ENCODE data around the gene SEC61A2.

GRCh38 chr10:12205082-12205481 lies 75.6 kb downstream of the SEC61A2 start:
- no peak for TF ChIP-seq EZH2phosphoT487 (IDR thresholded peaks at IDR 0.05; ENCODE audit: insufficient read depth, low read depth)
- no peak for TF ChIP-seq EZH2 (IDR thresholded peaks at IDR 0.05; ENCODE audit: insufficient read depth, poor library complexity, severe bottlenecking)
